NCI-H187 treated with DMSO at 0.1 percent for 48 hours (cell line): ENCODE measurements around the gene SMTN.
"Not testable (repeated sequence)": the region's sequence is repeated elsewhere in the genome, so short reads cannot be mapped to it uniquely, and the experiment has no call there.

ENCODE experiments used
- DNase-seq: peaks from one replicate; lab custom pipeline; 2025; lab: John Stamatoyannopoulos, UW

SMTN gene

DNA sequence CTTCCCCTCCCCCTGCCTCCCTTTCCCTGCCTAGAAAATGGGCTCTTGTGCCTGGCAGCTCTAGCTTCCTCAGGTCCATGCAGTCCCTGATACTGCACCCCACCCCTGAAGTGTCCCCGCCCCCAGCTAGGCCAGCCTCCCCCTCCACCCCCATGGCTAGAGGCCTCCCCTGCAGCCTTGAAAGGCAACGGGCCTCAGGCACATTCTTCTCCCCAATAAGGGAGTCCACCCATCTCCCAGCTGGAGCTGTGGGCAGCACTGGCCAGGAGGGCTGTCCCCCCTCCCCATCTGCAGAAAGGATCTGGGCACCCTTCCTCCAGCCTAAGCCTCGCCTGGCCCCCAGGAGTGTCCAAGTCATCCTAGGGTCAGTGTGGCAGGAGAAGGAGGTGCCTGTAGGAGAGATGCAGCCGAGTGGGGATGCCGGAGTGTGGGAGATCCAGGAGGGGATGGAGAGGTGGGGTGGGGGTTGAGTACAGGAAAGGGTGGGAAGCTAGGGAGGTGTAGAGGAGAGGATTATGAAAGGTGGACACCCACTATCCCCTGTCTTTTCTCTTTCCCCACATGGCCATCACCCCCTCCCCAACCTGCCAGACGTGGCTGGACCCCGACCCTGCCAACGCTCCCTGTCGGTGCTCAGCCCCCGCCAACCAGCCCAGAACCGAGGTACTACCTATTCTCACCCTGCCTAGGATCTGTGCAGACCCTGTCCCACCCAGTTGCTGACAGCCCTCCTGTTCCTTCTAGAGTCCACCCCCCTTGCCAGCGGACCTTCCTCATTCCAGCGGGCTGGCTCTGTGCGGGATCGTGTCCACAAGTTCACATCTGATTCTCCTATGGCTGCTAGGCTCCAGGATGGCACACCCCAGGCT lies 9.3 kb downstream of the SMTN start:
- no peak for DNase-seq

DNA sequence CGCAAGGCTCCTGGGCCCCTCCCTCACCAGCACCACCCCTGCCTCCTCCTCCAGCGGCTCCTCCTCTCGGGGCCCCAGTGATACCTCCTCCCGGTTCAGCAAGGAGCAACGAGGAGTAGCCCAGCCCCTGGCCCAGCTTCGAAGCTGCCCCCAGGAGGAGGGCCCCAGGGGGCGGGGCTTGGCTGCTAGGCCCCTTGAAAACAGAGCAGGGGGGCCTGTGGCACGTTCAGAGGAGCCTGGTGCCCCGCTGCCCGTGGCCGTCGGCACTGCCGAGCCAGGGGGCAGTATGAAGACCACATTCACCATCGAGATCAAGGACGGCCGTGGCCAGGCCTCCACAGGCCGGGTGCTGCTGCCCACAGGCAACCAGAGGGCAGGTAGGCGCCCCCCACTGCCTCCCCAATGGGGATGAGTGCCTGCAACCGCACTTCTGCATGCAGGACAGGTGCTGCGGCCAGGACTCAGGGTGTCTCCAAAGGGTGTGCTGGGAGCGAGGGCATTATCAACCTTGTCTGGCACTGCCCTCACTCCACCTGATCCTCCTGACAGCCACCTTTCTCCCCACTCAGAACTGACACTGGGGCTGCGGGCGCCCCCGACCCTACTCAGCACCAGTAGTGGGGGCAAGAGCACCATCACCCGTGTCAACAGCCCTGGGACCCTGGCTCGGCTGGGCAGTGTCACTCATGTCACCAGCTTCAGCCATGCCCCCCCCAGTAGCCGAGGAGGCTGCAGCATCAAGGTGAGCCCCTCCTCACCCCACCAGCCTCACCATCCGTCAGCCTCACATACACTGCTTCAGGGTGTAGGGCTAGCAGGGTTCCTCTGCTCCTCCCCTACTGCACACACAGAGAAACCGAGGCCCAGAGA lies 10.2 kb downstream of the SMTN start:
- DNase-seq, result no peak

DNA sequence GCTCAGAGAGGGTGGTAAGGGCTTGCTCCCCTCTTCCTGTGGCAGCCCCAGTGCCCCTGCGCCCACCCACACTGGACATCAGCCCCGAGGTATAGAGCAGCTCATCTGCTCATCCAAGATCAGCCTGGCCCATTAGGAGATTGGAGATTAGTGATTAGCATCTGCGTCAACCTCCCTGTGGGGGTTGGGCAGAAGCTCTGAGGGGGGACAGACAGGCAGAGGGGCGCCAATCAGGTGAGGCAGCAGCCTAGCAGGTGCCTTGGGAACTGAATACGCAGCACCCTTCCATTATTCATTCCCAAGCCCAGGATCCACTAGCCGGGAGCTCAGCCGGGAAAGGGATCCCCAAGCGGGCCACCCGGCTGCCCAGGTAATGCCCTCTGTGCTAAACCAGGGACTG lies 11.0 kb downstream of the SMTN start:
- DNase-seq, result no peak

DNA sequence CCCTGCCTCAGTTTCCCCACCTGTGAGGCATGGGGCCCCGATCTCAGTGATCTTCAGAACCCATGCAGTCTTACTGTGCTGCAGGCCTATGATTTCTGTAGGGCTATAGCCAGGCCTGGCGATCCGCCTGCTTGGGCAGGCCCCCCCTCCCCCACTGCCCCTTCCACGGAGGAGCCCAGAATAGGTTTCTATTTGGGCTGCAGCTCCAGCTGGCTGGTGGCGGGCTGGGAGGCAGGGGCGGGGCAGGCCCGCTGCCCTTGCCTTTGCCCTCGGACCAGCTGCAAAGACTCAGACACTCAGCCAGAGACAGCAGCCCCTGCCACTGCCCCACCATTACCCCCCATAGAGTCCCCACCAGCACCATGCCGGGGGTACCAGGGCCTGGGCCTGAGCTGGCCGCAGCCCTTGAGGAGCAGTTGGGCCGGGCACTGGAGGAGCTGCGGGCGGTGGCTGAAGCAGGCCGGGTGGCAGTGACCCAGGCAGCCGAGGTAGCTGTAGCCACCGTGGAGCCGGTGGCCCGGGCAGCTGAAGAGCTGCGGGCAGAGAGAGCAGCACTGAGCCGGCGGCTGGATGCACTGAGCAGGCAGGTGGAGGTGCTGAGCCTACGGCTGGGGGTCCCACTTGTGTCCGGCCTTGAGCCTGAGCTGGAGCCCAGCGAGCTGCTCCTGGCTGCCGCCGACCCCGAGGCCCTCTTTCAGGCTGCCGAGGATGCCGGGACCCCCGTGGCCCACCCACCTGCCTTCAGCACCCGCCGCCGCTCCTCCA lies 12.2 kb downstream of the SMTN start:
- no peak for DNase-seq

DNA sequence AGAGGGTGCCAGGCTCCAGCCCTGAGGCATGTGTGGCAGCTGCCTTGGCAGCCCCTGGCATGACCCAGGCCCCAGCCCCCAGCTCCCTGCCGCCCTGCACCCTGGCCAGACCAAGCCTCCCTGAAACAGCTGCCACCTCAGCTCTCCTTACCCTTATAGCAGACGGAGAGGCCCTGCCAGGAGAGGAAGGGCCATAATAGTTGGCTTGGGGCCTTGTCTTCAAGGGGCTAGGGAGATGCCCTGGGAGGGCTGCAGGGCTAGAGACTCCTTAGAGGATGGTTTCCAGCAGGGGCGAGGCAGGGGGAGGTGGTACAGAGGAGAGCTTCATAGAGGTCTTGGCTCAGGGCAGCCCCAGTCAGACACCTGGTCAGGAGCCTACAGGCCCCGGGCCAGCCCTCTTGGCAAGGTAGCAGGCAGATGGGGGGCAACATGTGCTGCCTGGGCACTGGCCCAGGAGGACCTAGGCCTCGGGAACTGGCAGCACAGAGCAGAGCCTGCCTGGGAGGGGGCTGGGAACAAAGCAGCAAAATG lies 13.0 kb downstream of the SMTN start:
- no peak for DNase-seq

DNA sequence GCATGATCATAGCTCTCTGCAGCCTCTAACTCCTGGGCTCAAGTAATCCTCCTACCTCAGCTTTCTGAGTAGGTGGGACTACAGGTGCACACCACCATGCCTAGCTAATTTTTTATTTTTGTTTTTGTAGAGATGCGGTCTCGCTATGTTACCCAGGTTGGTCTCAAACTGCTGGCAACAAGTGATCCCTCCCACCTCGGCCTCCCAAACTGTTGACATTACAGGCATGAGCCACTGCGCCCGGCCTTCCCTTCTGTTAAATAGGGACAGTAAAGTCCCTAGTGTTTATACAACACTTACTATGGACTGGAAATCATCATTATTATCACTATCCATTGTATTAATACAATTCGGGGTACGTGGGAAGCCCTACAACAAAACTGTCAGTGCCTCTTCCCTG lies 13.6 kb downstream of the SMTN start:
- DNase-seq, result no peak

DNA sequence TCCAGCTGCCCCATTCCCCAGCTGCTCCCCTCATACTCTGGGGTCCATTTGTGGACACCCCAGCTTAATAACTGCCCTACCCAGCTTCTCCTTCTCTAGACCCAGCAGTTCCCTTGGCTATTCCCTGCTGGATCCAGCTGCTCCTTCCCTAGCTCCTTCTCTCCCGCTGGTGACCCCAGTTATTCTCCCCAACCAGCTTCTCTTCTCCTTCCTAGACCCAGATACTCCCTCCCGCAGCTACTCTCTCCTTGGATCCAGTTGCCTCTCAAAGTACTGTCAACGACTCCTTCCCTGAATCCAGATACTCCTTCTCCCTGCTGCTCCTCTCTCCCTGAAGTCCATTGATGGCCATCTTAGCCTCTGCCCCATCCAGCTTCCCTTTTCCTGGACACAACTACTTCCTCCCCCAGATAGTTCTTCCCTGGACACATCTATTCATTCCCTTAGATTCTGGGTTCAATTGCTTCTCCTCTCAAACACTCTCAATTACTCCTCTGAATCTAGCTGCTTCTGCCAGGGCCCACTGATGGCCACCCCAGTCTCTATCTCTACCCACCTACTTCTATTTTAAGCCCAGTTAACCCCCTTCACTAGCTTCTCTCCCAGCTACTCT lies 14.6 kb downstream of the SMTN start:
- no peak for DNase-seq

DNA sequence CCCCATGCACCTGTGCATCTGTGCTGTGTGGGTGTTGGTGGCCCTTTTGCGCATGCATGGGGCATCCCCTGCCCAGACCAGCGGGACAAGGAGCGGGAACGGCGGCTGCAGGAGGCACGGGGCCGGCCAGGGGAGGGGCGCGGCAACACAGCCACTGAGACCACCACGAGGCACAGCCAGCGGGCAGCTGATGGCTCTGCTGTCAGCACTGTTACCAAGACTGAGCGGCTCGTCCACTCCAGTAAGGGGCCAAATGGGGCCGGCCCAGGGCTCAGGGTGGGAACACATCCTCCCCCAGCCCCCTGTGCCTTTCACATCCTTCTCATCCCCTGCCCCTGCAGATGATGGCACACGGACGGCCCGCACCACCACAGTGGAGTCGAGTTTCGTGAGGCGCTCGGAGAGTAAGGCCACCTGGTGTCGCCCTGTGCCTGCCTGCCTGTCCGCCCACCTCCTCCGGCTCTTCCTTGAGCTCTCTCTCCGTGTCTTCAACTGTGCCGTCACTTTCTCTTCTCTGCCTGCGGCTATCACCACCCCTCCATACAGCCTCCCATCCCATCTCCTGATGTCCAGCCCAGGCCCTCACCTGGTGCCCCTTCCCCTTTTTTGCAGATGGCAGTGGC lies 15.7 kb downstream of the SMTN start:
- DNase-seq, result no peak

DNA sequence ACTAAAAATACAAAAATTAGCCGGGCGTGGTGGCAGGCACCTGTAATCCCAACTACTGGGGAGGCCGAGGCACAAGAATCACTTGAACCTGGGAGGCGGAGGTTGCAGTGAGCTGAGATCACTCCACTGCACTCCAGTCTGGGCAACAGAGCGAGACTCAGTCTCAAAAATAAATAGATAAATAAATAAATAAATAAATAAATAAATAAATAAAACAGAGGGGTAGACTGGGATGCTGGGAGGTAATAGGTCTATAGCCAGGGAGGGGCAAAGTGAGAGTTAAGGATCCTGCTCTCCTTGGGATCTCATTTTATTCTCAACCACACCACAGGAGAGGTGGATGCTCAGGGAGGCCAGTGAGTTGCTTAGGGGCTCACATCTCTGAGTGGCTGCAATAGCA lies 16.4 kb downstream of the SMTN start:
- not testable (repeated sequence) for DNase-seq

DNA sequence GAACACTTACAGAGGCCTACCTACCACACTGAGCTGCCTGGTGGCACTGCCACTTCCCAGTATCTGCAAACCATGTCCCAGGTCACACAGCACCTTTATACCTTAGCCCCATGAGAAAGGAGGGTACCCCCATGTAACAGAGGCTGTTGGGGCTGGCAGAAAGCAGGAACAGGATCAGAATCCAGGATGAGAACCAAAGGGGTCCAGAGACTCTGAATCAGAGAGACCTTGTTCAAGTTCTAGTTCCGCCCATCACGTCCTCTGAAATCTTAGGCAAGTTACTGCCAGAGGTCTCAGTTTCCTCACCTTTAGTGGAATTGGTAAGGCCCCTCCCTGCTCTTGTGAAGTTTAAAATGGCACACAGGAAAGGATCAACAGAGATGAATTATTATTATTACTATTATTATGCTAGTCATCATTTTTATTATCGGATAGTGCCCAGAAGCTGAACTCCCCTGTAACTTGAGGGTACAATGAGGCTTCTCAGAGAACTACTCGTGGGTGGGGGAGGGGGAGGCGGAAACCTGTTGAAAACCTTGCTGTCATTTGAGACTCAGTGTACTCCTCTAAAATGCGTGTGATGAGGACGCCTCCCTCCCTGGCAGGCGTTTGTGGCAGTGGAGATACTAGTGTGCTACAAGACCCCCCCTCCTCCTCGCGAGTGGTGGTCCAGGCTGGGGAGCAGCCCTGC lies 17.0 kb downstream of the SMTN start:
- no peak for DNase-seq

DNA sequence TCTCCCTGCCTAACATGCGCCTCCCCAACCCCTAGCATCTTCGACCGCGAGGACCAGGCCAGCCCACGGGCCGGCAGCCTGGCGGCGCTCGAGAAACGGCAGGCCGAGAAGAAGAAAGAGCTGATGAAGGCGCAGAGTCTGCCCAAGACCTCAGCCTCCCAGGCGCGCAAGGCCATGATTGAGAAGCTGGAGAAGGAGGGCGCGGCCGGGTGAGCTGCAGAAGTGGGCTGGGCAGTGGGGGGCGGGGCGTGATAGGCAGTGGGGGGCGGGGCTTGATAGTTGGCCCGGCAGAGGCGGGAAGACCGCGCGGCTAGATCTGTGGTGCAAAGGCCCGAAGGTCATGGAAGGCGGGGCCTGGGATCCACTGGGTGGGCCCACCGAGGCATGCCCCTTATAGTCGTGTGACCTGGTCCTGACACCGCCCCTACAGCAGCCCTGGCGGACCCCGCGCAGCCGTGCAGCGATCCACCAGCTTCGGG lies 17.6 kb downstream of the SMTN start:
- DNase-seq, result no peak

DNA sequence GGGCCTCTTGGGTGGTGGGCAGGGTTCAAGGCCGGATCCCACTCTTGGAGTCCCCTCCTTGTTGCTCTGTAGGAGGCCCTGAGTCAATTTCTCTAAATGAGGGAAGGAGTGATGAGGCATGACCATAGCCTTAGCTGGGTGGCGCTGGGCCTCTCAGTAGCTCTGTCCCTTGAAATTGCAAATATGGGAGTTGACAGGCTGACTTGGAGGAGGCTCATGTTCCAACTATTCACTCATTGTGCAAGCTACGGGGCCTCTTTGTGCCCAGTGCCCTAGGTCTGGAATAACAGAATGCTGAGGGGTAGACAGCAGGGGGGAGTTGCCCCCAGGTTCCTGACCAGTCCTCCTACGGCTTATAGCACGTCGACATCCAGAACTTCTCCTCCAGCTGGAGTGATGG lies 18.3 kb downstream of the SMTN start:
- no peak for DNase-seq

DNA sequence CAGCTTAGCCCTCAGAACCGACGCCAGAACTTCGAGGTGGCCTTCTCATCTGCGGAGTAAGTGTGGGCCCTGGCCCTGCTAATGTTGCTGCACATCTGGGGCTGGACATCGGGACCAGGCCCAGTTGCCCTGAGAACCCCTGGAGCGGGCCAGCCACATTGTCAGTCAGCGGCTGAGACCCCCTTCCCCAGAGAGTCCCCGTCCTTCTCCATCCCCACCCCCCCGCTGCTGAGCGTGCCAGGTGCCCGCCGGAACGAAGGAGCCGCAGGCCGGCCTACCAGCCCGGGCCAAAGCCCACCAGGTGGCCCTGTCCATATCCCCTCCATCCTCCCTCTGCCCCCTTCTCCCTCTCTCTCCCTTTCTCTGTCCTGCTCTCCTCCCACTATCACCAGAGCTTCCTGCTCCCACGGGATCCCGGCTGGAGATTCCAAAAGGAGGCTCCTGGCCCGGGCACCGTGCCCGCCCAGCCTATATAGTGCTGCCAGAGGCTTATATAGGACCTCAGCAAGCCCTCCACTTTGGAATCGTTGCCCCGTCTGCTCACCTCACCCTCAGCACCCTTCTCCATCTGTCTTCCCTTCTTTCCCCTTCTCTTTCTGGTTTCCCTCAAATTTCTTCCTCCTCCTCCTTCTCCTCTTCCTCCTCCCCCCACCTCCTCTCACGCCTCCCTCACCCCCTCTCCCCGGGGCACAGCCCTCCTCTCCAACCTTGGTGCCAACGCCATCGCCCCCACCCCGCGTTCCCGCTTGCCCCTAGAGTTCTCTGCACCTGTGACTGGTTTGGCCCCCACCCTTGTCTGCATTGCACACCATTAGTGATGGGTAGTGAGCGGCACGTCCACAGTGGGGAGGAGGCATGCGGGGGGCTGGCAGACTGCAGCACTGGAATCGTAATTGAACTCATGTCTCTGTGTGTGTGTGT lies 19.0 kb downstream of the SMTN start:
- DNase-seq, result no peak

DNA sequence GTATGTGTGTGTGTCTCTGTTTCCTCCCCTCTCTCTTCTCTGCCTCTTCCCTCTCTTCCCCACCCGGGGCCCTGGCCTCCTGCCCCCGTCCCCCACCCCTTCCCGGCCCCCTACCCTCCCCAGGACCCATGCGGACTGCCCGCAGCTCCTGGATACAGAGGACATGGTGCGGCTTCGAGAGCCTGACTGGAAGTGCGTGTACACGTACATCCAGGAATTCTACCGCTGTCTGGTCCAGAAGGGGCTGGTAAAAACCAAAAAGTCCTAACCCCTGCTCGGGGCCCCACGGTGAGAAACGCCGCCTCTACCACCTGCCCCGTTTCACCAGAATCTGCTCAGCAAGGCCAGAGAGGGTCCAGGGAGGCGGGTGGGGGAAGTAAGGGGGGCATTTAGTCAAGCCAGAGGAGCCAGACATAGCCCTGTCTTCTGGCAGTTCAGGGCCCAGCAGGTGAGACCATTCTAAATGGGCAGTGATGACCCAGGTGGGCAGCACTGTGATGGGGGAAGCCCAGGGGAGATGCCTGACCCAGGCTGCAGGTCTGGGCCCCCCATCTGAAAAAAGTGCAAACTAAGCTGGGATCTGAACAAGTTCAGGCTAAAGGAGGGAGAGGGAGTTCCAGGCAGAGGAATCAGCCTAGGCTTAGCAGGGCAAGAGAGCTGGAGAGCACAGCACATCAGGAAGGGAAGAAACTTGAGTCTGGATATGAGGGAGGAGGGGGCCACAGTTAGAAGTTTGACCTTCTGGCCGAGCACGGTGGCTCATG lies 19.8 kb downstream of the SMTN start:
- no peak for DNase-seq

DNA sequence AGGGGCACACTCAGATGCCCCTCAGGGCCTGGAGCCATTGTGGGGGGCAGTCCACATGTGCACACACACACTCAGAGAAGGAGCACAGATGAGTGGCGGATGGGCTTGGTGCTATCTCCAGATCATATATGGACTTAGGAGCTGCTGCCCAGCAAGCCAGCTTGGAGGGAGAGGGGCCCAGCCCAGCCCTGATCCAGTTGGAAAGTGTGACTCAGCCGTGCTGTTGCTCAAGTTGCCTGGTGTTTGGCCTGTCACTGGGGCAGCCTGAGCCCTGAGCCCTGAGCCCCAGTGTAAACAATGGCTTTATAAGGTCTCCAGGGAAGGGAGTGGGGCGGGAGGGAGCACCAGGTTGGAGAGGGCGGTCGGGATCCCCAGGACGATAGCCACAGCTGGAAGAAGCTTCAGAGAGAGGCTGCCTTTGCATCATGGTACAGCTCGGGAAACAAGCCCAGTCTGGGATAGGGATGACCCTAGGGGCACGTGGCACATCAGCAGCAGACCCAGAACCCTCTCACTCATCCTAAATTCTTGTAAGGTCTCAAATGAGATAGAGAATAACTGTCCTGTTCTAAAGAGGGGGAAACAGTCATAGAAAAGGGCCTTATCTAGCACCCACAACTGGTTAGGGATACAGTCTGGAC lies 21.4 kb downstream of the SMTN start:
- no peak for DNase-seq

DNA sequence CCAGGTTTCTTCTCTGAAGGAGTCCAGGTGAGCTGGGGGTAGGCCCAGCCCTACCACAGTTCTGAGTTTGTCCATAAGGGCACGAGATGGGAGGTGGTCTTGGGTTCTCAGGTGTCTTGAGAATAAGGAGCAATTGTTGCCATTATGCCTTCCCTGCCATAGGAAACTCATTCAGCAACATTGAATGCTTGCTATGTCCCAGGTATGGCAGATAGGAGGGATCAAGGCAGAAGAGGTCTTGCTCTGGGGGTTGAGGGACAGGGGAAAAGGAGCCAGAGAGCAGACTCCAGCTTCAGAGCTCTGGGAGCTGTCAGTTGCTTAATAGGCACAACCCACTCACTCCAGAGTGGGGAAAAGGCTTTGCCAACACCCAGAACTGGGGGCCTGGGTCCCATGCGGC lies 22.0 kb downstream of the SMTN start:
- no peak for DNase-seq

DNA sequence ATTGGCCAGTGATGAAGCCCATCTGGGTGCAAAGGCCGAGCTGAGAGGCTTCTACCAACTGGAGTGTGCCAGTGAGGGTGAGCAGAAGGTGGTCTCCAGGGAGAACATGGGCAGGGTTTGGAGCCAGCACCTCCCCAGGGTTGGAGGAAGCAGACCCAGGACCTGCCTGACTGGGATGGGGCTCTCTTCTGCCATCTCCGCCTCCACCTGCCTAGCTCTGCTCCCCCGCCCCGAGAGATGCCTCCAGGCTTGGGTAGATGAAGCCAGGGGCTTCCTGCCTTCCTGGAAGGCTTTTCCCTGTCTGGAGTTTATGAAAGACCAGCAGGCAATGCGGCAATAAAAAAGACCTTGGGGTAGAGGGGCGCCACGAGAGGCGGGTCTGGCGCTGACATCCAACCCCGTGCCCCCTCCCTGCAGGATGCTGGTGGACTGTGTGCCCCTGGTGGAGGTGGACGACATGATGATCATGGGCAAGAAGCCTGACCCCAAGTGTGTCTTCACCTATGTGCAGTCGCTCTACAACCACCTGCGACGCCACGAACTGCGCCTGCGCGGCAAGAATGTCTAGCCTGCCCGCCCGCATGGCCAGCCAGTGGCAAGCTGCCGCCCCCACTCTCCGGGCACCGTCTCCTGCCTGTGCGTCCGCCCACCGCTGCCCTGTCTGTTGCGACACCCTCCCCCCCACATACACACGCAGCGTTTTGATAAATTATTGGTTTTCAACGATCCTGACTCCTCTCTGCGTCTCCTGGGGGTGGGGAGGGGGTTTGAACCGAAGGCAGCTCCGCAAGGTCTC lies 23.0 kb downstream of the SMTN start:
- no peak for DNase-seq
